ENCODE results near the gene SCN2B.

SCN2B gene

DNA sequence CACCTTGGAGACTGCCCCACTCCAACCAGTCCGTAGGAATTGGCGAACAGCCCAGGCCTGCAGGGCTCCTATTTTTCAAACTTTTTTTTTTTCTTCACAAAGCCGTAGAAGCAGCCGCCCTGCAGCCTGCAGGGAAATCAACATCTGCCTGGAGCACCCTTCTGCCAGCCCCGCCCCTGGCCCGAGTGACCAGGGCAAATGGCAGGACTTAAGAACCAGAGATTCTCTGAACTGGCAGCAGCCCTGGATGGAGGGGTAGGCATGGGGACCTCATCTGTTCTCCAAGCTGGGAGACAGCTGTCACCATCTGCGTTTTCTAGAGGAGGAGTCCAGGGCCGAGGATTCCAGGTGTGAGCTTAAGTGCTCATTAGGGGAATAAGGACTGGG is 5.6 kb downstream of the SCN2B start:
- H3F3A ChIP-seq (ENCODE audit: low read depth), result no peaks in the 10 kb centered on the region
- no peaks in the 10 kb centered on the region for H3K27me3 ChIP-seq (ENCODE audit: insufficient read depth, low read length, poor library complexity, severe bottlenecking)
- no peaks in the 10 kb centered on the region for H4K20me1 ChIP-seq (ENCODE audit: insufficient read depth, low read length, poor library complexity, severe bottlenecking)
- TF ChIP-seq, protein P1, sequence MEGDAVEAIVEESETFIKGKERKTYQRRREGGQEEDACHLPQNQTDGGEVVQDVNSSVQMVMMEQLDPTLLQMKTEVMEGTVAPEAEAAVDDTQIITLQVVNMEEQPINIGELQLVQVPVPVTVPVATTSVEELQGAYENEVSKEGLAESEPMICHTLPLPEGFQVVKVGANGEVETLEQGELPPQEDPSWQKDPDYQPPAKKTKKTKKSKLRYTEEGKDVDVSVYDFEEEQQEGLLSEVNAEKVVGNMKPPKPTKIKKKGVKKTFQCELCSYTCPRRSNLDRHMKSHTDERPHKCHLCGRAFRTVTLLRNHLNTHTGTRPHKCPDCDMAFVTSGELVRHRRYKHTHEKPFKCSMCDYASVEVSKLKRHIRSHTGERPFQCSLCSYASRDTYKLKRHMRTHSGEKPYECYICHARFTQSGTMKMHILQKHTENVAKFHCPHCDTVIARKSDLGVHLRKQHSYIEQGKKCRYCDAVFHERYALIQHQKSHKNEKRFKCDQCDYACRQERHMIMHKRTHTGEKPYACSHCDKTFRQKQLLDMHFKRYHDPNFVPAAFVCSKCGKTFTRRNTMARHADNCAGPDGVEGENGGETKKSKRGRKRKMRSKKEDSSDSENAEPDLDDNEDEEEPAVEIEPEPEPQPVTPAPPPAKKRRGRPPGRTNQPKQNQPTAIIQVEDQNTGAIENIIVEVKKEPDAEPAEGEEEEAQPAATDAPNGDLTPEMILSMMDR (conservative IDR thresholded peaks at IDR 0.05; ENCODE audit: low read length), result no peak
- TF ChIP-seq EZH2phosphoT487 (IDR thresholded peaks at IDR 0.05; ENCODE audit: borderline replicate concordance), result no peak
- no peaks in the 10 kb centered on the region for H3K9me2 ChIP-seq (replicated peaks; ENCODE audit: low read depth, low read length)
- no peak overlapping the region for H3K4me3 ChIP-seq (ENCODE audit: low read length, poor library complexity, severe bottlenecking)
- H3K9me3 ChIP-seq (ENCODE audit: insufficient read depth, low read depth, low read length), result no peaks in the 10 kb centered on the region
- no peak overlapping the region for H3K9ac ChIP-seq (ENCODE audit: low read depth, low read length, poor library complexity, severe bottlenecking)
- H3K79me2 ChIP-seq (ENCODE audit: insufficient read depth, low read length), result no peaks in the 10 kb centered on the region
- H3K4me2 ChIP-seq (ENCODE audit: low read depth, low read length, poor library complexity, severe bottlenecking), result no peak overlapping the region
- no peaks in the 10 kb centered on the region for H3K36me3 ChIP-seq (ENCODE audit: insufficient read depth, low read length)
- peak overlapping the region; percentile 78; the same call in 1 of the 2 replicates for H2AFZ ChIP-seq (ENCODE audit: low read length)
- peaks cover 3% of the 10 kb centered on the region for H3K4me1 ChIP-seq (ENCODE audit: insufficient read depth, low read length, poor library complexity, severe bottlenecking)

DNA sequence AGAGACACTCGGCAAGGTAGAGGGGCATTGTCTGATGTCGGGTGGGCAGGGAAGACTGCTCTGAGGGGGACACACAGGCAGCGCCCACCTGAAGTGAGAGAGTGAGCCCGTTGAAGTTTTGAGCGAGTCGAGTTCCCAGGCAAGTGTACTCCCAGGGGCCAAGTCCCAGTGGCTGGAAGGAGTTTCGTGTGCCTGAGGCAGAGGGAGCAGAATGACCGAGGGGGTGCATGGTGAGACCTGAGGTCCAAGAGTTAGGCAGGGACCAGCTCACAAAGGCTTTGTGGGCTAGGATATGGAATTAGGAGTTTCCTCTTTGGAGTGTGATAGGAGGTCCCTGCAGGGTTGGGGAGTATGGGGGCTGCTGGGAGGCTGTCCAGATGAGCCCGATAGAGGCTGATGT is 6.2 kb downstream of the SCN2B start:
- H3K9ac ChIP-seq (ENCODE audit: low read depth, low read length, poor library complexity, severe bottlenecking), result no peak overlapping the region
- no peak overlapping the region for H2AFZ ChIP-seq (ENCODE audit: low read length)

DNA sequence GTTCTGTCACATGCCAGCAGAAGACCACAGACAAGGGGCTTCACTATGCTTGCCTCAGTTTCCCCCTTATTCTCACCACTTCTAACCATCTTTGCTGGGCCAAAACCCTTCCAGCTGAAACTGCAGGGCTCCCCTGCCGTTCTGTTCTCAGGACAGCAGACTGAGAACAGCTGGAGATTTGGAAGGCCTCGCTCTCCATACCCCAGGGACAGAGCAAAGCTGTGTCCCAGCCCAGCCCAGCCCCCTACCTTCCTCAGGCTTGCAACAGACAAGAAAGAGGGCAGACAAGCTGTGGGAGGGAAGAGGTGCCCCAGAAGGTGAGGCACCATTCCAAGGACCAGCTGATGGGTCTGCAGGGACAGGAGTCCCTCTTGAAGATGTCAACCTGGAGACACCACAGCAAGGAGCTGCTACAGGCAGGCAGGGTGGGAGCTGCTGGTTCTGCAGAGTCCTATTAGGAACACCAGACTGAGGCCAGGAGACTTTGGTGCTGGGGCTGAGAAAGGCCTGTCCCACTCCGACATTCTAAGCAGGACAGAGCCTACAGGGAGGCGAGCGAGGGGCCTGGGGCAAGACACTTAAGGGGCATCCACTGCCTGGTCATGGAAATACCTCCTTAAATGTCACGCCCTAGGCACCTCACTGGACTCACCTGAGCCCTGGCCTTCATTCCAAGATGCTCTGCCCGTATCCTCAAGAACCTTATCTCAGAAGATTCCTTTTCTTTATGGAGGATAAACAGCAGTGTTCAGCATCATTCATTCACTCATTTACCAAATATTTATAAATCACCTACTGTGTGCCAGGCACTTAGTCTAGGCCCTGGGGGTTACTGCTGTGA is 6.9 kb downstream of the SCN2B start:
- Histone ChIP-seq H3K4me3 (ENCODE audit: low read length, poor library complexity, severe bottlenecking) (no peak overlapping the region), H3K9me3 (ENCODE audit: insufficient read depth, low read depth, low read length) (no peaks in the 10 kb centered on the region), H3K9me2 (replicated peaks; ENCODE audit: low read depth, low read length) (no peaks in the 10 kb centered on the region), H3K4me2 (ENCODE audit: low read depth, low read length, poor library complexity, severe bottlenecking) (no peak overlapping the region), H3K79me2 (ENCODE audit: insufficient read depth, low read length) (no peaks in the 10 kb centered on the region), H3F3A (ENCODE audit: low read depth) (no peaks in the 10 kb centered on the region), H2AFZ (ENCODE audit: low read length) (no peak overlapping the region), H3K9ac (ENCODE audit: low read depth, low read length, poor library complexity, severe bottlenecking) (no peak overlapping the region), H4K20me1 (ENCODE audit: insufficient read depth, low read length, poor library complexity, severe bottlenecking) (no peaks in the 10 kb centered on the region), H3K36me3 (ENCODE audit: insufficient read depth, low read length) (no peaks in the 10 kb centered on the region), H3K27me3 (ENCODE audit: insufficient read depth, low read length, poor library complexity, severe bottlenecking) (no peaks in the 10 kb centered on the region), H3K4me1 (ENCODE audit: insufficient read depth, low read length, poor library complexity, severe bottlenecking) (peaks cover 3% of the 10 kb centered on the region)
- TF ChIP-seq, protein P1 (conservative IDR thresholded peaks at IDR 0.05; ENCODE audit: low read length), result no peak
- no peak for TF ChIP-seq EZH2phosphoT487 (IDR thresholded peaks at IDR 0.05; ENCODE audit: borderline replicate concordance)

More for the DNA sequence above, 6.2 kb downstream of the SCN2B start:
- Histone ChIP-seq H3K4me3 (ENCODE audit: low read length, poor library complexity, severe bottlenecking) (no peak overlapping the region), H4K20me1 (ENCODE audit: insufficient read depth, low read length, poor library complexity, severe bottlenecking) (no peaks in the 10 kb centered on the region), H3K27me3 (ENCODE audit: insufficient read depth, low read length, poor library complexity, severe bottlenecking) (no peaks in the 10 kb centered on the region), H3F3A (ENCODE audit: low read depth) (no peaks in the 10 kb centered on the region), H3K9me2 (replicated peaks; ENCODE audit: low read depth, low read length) (no peaks in the 10 kb centered on the region), H3K79me2 (ENCODE audit: insufficient read depth, low read length) (no peaks in the 10 kb centered on the region), H3K36me3 (ENCODE audit: insufficient read depth, low read length) (no peaks in the 10 kb centered on the region), H3K9me3 (ENCODE audit: insufficient read depth, low read depth, low read length) (no peaks in the 10 kb centered on the region), H3K4me2 (ENCODE audit: low read depth, low read length, poor library complexity, severe bottlenecking) (no peak overlapping the region), H3K4me1 (ENCODE audit: insufficient read depth, low read length, poor library complexity, severe bottlenecking) (peaks cover 3% of the 10 kb centered on the region)
- no peak for TF ChIP-seq EZH2phosphoT487 (IDR thresholded peaks at IDR 0.05; ENCODE audit: borderline replicate concordance)
- TF ChIP-seq, protein P1 (conservative IDR thresholded peaks at IDR 0.05; ENCODE audit: low read length), result no peak

Data from Loucy (cell line).